Body of pancreas (tissue), 4 donors: ENCODE results near the gene SDCBP2. TPM values are rescaled to one million over a fixed set of nuclear protein-coding genes. Genes with fewer than 3 reads are reported as not detected.

Experiments
- ATAC-seq: fragments of 150-250 bp; one replicate; pipeline ENCODE4 v1.9.1; 2016
- DNase-seq, 4 donors: peaks; one replicate each; pipeline ENCODE4 v3.0.0-alpha.2; 2019
- H3K27ac ChIP-seq, 4 donors: fragments of 200-600 bp; sonication (generic); 1 replicate in 3 of 4; 2 replicates in 1 of 4; pipeline versions ENCODE4 v1.5.1 to v1.6.1; 2016 to 2019; ENCODE audit warnings: mild to moderate bottlenecking in 1 of 4, mixed read lengths in 1 of 4, moderate library complexity in 1 of 4
- H3K27me3 ChIP-seq, 2 donors: fragments of 200-600 bp; sonication (generic); one replicate each; pipeline ENCODE4 v1.6.0; 2016; ENCODE audit warnings: mild to moderate bottlenecking in 1 of 2
- H3K36me3 ChIP-seq, 2 donors: fragments of 200-600 bp; sonication (generic); replicated peaks in 1 of 2; 2 replicates each; pipeline ENCODE4 v1.5.1; 2016; ENCODE audit warnings: low read depth in 2 of 2; ENCODE audit not compliant: insufficient read depth in 1 of 2
- H3K4me1 ChIP-seq: fragments of 200-600 bp; sonication (generic); one replicate; pipeline ENCODE4 v1.6.0; 2016
- H3K4me3 ChIP-seq, 2 donors: fragments of 200-600 bp; sonication (generic); 1 replicate in 1 of 2; 2 replicates in 1 of 2; pipeline ENCODE4 v1.5.1; 2016 to 2019
- H3K9me3 ChIP-seq, 3 donors: fragments of 200-600 bp; sonication (generic); 1 replicate in 2 of 3; 2 replicates in 1 of 3; pipeline ENCODE4 v1.5.1; 2016
- CTCF ChIP-seq, 7 experiments: fragments of 450-650 bp in 4 of 7; fragments of 200-600 bp in 3 of 7; sonication (generic) in 3 of 7; IDR thresholded peaks; one replicate each; pipeline ENCODE4 v1.5.1; 2016 to 2019; ENCODE audit warnings: antibody characterized with exemption in 7 of 7
- POLR2A ChIP-seq, 3 donors: fragments of 450-650 bp; IDR thresholded peaks; one replicate each; pipeline ENCODE4 v1.6.1; 2016; ENCODE audit warnings: antibody characterized with exemption in 3 of 3, mild to moderate bottlenecking in 2 of 3
- WGBS, 2 donors: methylation state at CpG; one replicate each; pipeline ENCODE4 v1.1.5; 2017; 5-methylcytosine and 5-hydroxymethylcytosine counted together
- intact Hi-C: fragments of 100-400 bp; cut with DNase I; formaldehyde crosslinking; loops from one replicate; pipeline ENCODE4 v1.15.1; 2023
- total RNA-seq, 2 donors: library from RNA; depleted of rRNA; stranded (reverse); fragments of >200 nt; gene quantifications; one replicate each; pipeline ENCODE4 v1.1.0, GENCODE V29; 2016

SDCBP2 gene
- total RNA-seq, 2 donors from 2014 or later = 14.8 to 20.0 TPM

GRCh38 chr20:1373614-1374013, 44.7 kb upstream of the SDCBP2 start:
- TF ChIP-seq POLR2A (IDR thresholded peaks at IDR 0.05) = no peak
- no peak for TF ChIP-seq CTCF (IDR thresholded peaks at IDR 0.05)

GRCh38 chr20:1373036-1373435, 44.1 kb upstream of the SDCBP2 start:
- H3K9me3 ChIP-seq = no peaks in the 10 kb centered on the region
- no peak for ATAC-seq
- H3K4me1 ChIP-seq = peaks cover 26% of the 10 kb centered on the region
- TF ChIP-seq POLR2A (IDR thresholded peaks at IDR 0.05) = no peak
- TF ChIP-seq CTCF (IDR thresholded peaks at IDR 0.05) = no peak
- H3K27ac ChIP-seq = no peak overlapping the region
- no peaks in the 10 kb centered on the region for H3K27me3 ChIP-seq
- intact Hi-C loops = no loop called here
- no peak for DNase-seq
- H3K36me3 ChIP-seq = peaks cover 0 to 4% of the 10 kb centered on the region in 2 donors
- no peak overlapping the region for H3K4me3 ChIP-seq
- 92% methylated on average over 3 of the region's 3 CpGs for WGBS, 2 donors

More at GRCh38 chr20:1373614-1374013, 44.7 kb upstream of the SDCBP2 start:
- H3K4me3 ChIP-seq = no peak overlapping the region
- H3K4me1 ChIP-seq = peaks cover 31% of the 10 kb centered on the region
- intact Hi-C loops = no loop called here
- H3K27ac ChIP-seq = no peak overlapping the region
- ATAC-seq = no peak
- no peaks in the 10 kb centered on the region for H3K27me3 ChIP-seq
- no peak for DNase-seq
- no peaks in the 10 kb centered on the region for H3K9me3 ChIP-seq
- peaks cover 0 to 4% of the 10 kb centered on the region in 2 donors for H3K36me3 ChIP-seq
- 29 to 37% methylated on average over 4 of the region's 4 CpGs for WGBS, 2 donors

GRCh38 chr20:1371830-1372539, 43.0 kb upstream of the SDCBP2 start:
- H3K27ac ChIP-seq = no peak overlapping the region
- H3K4me3 ChIP-seq = no peak overlapping the region
- no peaks in the 10 kb centered on the region for H3K27me3 ChIP-seq
- DNase-seq = no peak
- ATAC-seq = no peak
- peaks cover 16% of the 10 kb centered on the region for H3K4me1 ChIP-seq
- peaks cover 0 to 6% of the 10 kb centered on the region in 2 donors for H3K36me3 ChIP-seq
- TF ChIP-seq CTCF (IDR thresholded peaks at IDR 0.05) (no peak), POLR2A (IDR thresholded peaks at IDR 0.05) (no peak)
- no peaks in the 10 kb centered on the region for H3K9me3 ChIP-seq
- intact Hi-C loops = no loop called here
- 84 to 88% methylated on average over 5 of the region's 5 CpGs for WGBS, 2 donors

GRCh38 chr20:1371202-1371782, 42.4 kb upstream of the SDCBP2 start:
- no peaks in the 10 kb centered on the region for H3K9me3 ChIP-seq
- DNase-seq (no peak), ATAC-seq (no peak)
- peaks cover 17% of the 10 kb centered on the region for H3K4me1 ChIP-seq
- peaks cover 0 to 6% of the 10 kb centered on the region in 2 donors for H3K36me3 ChIP-seq
- intact Hi-C loops = no loop called here
- peak overlapping the region in 1 of 4 donors; percentile 48 for H3K27ac ChIP-seq
- no peak overlapping the region for H3K4me3 ChIP-seq
- no peak for TF ChIP-seq CTCF (IDR thresholded peaks at IDR 0.05)
- no peak for TF ChIP-seq POLR2A (IDR thresholded peaks at IDR 0.05)
- WGBS, 2 donors = 78 to 86% methylated on average over 3 of the region's 3 CpGs
- no peaks in the 10 kb centered on the region for H3K27me3 ChIP-seq
